ENCODE results near the gene TNF. TPM values are rescaled to one million over a fixed set of nuclear protein-coding genes. Genes with fewer than 3 reads are reported as not detected.

Gene TNF
- total and polyA plus RNA-seq, 2 of the 13 experiments (the other 11 are each of a cell fraction or from before 2014, with no cell fraction given) = not detected

DNA sequence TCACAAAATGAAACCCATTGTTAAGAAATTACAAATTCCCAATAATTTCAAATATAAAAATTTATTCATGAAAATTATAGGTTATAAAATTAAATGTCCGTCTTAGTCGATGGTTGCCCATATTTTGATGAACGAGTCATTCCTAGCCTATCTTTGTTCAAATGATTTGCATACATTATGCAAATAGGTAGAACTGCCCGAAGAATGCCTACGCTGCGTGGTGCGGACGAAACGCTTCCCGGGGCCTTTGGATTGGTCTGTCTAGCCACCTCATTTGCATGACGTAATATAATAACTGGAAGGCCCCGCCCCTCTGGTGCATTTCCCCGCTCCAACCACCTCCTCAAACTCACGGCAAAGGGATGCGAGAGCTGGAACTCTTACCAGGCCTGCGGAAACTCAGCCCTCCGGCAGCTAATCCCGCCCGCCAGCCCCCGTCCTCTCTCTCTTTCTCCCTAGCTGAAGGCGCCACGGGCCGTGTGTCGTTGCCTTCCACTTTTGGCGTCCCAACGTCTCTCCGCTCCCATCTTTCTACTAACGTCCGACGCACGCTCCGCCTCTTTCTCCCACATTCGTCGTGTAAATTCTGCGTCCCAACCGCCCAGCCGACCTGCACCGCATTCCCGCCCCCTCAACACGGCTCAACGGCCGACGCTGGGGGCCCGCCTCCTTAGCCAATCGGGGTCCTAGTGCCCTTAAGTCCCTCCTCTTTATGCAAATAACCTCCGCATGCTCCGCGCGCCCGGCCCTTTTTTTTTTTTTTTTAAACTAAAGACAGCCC lies 44.6 kb downstream of the TNF start (continued):
- TF ChIP-seq FUBP1 (CRISPR knock-in tag; IDR thresholded peaks at IDR 0.05; ENCODE audit: borderline replicate concordance) = no peak
- TF ChIP-seq ATRX (CRISPR knock-in tag; IDR thresholded peaks at IDR 0.05; ENCODE audit: borderline replicate concordance) = no peak
- no peak for TF ChIP-seq HNF4G (IDR thresholded peaks at IDR 0.05; ENCODE audit: borderline replicate concordance, low read depth, low read length)
- no peak for TF ChIP-seq HNF4G (CRISPR knock-in tag; IDR thresholded peaks at IDR 0.05; ENCODE audit: borderline replicate concordance, low read depth)
- peak; percentile 98 for TF ChIP-seq ZNF441 (CRISPR knock-in tag; IDR thresholded peaks at IDR 0.05; ENCODE audit: borderline replicate concordance)
- TF ChIP-seq PPARG (CRISPR knock-in tag; conservative IDR thresholded peaks at IDR 0.05) = no peak
- TF ChIP-seq ZNF598 (CRISPR knock-in tag; IDR thresholded peaks at IDR 0.05; ENCODE audit: borderline replicate concordance) = 0 out of 2 replicates have a peak, but pooled peaks have one; percentile 33
- 0 out of 2 replicates have a peak, but pooled peaks have one; percentile 17 for TF ChIP-seq SOX13 (IDR thresholded peaks at IDR 0.05)
- TF ChIP-seq SOX13 (CRISPR knock-in tag; conservative IDR thresholded peaks at IDR 0.05 in 1 of 2, IDR thresholded peaks at IDR 0.05 in 1 of 2) = peak in 1 of 2 experiments; percentile 27; a peak in 1 of 4 replicates
- TF ChIP-seq SAP130 (CRISPR knock-in tag; IDR thresholded peaks at IDR 0.05; ENCODE audit: low read depth) = peak; percentile 87
- TF ChIP-seq, protein P1, sequence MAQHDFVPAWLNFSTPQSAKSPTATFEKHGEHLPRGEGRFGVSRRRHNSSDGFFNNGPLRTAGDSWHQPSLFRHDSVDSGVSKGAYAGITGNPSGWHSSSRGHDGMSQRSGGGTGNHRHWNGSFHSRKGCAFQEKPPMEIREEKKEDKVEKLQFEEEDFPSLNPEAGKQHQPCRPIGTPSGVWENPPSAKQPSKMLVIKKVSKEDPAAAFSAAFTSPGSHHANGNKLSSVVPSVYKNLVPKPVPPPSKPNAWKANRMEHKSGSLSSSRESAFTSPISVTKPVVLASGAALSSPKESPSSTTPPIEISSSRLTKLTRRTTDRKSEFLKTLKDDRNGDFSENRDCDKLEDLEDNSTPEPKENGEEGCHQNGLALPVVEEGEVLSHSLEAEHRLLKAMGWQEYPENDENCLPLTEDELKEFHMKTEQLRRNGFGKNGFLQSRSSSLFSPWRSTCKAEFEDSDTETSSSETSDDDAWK (CRISPR knock-in tag; IDR thresholded peaks at IDR 0.05) = no peak
- peak; percentile 79 for TF ChIP-seq IKZF4 (CRISPR knock-in tag; IDR thresholded peaks at IDR 0.05; ENCODE audit: borderline replicate concordance, low read depth, not compliant biosample characterization)
- TF ChIP-seq, protein P2, sequence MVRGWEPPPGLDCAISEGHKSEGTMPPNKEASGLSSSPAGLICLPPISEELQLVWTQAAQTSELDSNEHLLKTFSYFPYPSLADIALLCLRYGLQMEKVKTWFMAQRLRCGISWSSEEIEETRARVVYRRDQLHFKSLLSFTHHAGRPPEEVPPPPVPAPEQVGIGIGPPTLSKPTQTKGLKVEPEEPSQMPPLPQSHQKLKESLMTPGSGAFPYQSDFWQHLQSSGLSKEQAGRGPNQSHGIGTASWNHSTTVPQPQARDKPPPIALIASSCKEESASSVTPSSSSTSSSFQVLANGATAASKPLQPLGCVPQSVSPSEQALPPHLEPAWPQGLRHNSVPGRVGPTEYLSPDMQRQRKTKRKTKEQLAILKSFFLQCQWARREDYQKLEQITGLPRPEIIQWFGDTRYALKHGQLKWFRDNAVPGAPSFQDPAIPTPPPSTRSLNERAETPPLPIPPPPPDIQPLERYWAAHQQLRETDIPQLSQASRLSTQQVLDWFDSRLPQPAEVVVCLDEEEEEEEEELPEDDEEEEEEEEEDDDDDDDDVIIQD (CRISPR knock-in tag; IDR thresholded peaks at IDR 0.05; ENCODE audit: low read depth) = peak; percentile 78; the same call in 1 of the 2 replicates
- no peak for TF ChIP-seq NFIC (IDR thresholded peaks at IDR 0.05; ENCODE audit: low read length)
- TF ChIP-seq MBNL3 (CRISPR knock-in tag; conservative IDR thresholded peaks at IDR 0.05) = no peak
- TF ChIP-seq, protein P3, sequence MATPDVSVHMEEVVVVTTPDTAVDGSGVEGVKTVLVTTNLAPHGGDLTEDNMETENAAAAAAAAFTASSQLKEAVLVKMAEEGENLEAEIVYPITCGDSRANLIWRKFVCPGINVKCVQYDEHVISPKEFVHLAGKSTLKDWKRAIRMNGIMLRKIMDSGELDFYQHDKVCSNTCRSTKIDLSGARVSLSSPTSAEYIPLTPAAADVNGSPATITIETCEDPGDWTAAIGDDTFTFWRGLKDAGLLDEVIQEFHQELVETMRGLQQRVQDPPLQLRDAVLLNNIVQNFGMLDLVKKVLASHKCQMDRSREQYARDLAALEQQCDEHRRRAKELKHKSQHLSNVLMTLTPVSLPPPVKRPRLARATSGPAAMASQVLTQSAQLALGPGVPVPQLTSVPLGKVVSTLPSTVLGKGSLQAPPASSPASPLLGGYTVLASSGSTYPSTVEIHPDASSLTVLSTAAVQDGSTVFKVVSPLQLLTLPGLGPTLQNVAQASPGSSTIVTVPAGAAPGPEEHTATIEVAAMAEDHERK (CRISPR knock-in tag; IDR thresholded peaks at IDR 0.05; ENCODE audit: low read depth) = peak; percentile 84
- TF ChIP-seq FOSL1 (CRISPR knock-in tag; IDR thresholded peaks at IDR 0.05; ENCODE audit: borderline replicate concordance) = no peak
- TF ChIP-seq RORA (CRISPR knock-in tag; IDR thresholded peaks at IDR 0.05) = no peak
- TF ChIP-seq PAX8 (CRISPR knock-in tag; IDR thresholded peaks at IDR 0.05; ENCODE audit: borderline replicate concordance) = no peak
- TF ChIP-seq HMGXB4 (CRISPR knock-in tag; IDR thresholded peaks at IDR 0.05; ENCODE audit: borderline replicate concordance in 1 of 2, low read depth in 1 of 2) = no peak; a peak in 1 of 4 replicates
